Activated CD4-positive, alpha-beta T cell treated with anti-CD3 and anti-CD28 coated beads, Interleukin-2, amount 10 ng/mL, durations not matched to agents 24 days and 14 days (primary cell): Measurements from ENCODE around the gene ATG101. TPM values are rescaled to one million over a fixed set of nuclear protein-coding genes. Genes with fewer than 3 reads are reported as not detected.

Experiments
- DNase-seq: peaks from one replicate; pipeline ENCODE4 v3.0.0; 2022
- H3K27ac Mint-ChIP-seq: one replicate; pipeline ENCODE4 v1.8.0; 2022; ENCODE audit warnings: mild to moderate bottlenecking, mixed read lengths
- H3K27me3 Mint-ChIP-seq: one replicate; pipeline ENCODE4 v1.8.0; 2022; ENCODE audit warnings: mixed read lengths
- H3K36me3 Mint-ChIP-seq: one replicate; pipeline ENCODE4 v1.8.0; 2022; ENCODE audit warnings: low read depth, mild to moderate bottlenecking, mixed read lengths
- H3K4me1 Mint-ChIP-seq: one replicate; pipeline ENCODE4 v1.8.0; 2021; ENCODE audit warnings: mixed read lengths
- H3K4me3 Mint-ChIP-seq: one replicate; pipeline ENCODE4 v1.8.0; 2022; ENCODE audit warnings: mild to moderate bottlenecking, moderate library complexity, mixed read lengths
- H3K9me3 Mint-ChIP-seq: one replicate; pipeline ENCODE4 v1.8.0; 2021; ENCODE audit warnings: mixed read lengths
- intact Hi-C: fragments of 100-400 bp; cut with micrococcal nuclease; formaldehyde crosslinking; loops from one replicate; pipeline ENCODE4 v1.15.1; 2023
- total RNA-seq: library from RNA; stranded (reverse); gene quantifications from 2 replicates; pipeline ENCODE4 v1.2.3, GENCODE V29; 2022

ATG101 gene
- total RNA-seq, 1 donor from 2014 or later: 51.2 TPM

GRCh38 chr12:52070185-52070925, 577 bp downstream of the ATG101 start:
- Mint-ChIP-seq H3K27me3 (no peaks in the 10 kb centered on the region), H3K36me3 (peaks cover 29% of the 10 kb centered on the region), H3K4me3 (peak overlapping the region; percentile 97), H3K4me1 (peaks cover 45% of the 10 kb centered on the region), H3K27ac (peak overlapping the region; percentile 98), H3K9me3 (no peaks in the 10 kb centered on the region)
- DNase-seq: no peak
- intact Hi-C loops: no loop called here

DNA sequence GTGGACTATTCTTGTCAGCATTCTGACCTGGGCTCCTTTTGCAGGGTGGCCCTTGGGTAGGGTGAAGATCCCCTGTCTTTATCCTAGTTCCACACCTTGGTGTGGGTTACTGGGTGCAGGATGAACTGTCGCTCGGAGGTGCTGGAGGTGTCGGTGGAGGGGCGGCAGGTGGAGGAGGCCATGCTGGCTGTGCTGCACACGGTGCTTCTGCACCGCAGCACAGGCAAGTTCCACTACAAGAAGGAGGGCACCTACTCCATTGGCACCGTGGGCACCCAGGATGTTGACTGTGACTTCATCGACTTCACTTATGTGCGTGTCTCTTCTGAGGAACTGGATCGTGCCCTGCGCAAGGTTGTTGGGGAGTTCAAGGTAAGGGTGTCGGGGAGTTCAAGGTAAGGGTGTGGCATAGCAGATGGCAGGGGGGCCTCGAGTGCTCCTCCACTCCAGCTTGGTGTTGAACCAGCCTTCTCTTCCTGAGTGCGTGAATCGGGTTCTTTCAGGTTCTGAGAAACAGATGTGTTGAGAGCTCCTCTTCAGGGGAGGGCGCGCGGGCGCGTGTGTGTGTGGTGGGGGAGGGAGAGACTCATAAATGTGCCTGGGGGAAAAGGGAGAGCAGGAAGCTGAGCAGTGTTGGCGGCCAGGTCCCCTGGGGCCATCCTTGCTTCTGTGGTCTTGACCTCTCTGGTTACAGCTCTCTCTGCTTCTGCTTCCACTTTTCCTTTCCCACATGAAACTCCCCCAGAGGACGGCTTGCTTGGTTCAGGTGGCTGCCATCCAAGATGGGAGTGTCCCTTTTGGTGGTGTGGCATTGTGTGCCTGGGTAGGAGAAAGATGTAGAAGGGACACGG, 4.0 kb downstream of the ATG101 start:
- H3K27me3 Mint-ChIP-seq: no peaks in the 10 kb centered on the region
- intact Hi-C loops: no loop called here
- H3K4me3 Mint-ChIP-seq: peak overlapping the region; percentile 5

GRCh38 chr12:52074971-52075724, 5.4 kb downstream of the ATG101 start:
- H3K27me3 Mint-ChIP-seq: no peaks in the 10 kb centered on the region
- DNase-seq: no peak
- no peaks in the 10 kb centered on the region for H3K9me3 Mint-ChIP-seq
- peaks cover 48% of the 10 kb centered on the region for H3K36me3 Mint-ChIP-seq
- H3K4me3 Mint-ChIP-seq: no peak overlapping the region
- H3K27ac Mint-ChIP-seq: no peak overlapping the region
- peaks cover 31% of the 10 kb centered on the region for H3K4me1 Mint-ChIP-seq
- intact Hi-C loops: no loop called here

More for the DNA sequence above, 4.0 kb downstream of the ATG101 start:
- peaks cover 39% of the 10 kb centered on the region for H3K4me1 Mint-ChIP-seq
- H3K9me3 Mint-ChIP-seq: no peaks in the 10 kb centered on the region
- peaks cover 49% of the 10 kb centered on the region for H3K36me3 Mint-ChIP-seq
- DNase-seq: no peak
- peak overlapping the region; percentile 2 for H3K27ac Mint-ChIP-seq

DNA sequence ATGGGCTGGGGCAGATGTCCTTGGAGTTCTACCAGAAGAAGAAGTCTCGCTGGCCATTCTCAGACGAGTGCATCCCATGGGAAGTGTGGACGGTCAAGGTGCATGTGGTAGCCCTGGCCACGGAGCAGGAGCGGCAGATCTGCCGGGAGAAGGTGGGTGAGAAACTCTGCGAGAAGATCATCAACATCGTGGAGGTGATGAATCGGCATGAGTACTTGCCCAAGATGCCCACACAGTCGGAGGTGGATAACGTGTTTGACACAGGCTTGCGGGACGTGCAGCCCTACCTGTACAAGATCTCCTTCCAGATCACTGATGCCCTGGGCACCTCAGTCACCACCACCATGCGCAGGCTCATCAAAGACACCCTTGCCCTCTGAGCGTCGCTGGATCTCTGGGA, 7.0 kb downstream of the ATG101 start:
- no peaks in the 10 kb centered on the region for H3K9me3 Mint-ChIP-seq
- H3K27ac Mint-ChIP-seq: no peak overlapping the region
- intact Hi-C loops: no loop called here
- H3K4me1 Mint-ChIP-seq: peaks cover 20% of the 10 kb centered on the region
- no peak overlapping the region for H3K4me3 Mint-ChIP-seq
- DNase-seq: no peak
- peaks cover 48% of the 10 kb centered on the region for H3K36me3 Mint-ChIP-seq
- no peaks in the 10 kb centered on the region for H3K27me3 Mint-ChIP-seq

- Mint-ChIP-seq H3K4me3 (no peak overlapping the region), H3K9me3 (no peaks in the 10 kb centered on the region), H3K27ac (no peak overlapping the region), H3K27me3 (no peaks in the 10 kb centered on the region), H3K4me1 (peaks cover 12% of the 10 kb centered on the region), H3K36me3 (peaks cover 37% of the 10 kb centered on the region)
- no peak for DNase-seq
- intact Hi-C loops: no loop called here
Observed at GRCh38 chr12:52078276-52078675, 8.5 kb downstream of the ATG101 start.

DNA sequence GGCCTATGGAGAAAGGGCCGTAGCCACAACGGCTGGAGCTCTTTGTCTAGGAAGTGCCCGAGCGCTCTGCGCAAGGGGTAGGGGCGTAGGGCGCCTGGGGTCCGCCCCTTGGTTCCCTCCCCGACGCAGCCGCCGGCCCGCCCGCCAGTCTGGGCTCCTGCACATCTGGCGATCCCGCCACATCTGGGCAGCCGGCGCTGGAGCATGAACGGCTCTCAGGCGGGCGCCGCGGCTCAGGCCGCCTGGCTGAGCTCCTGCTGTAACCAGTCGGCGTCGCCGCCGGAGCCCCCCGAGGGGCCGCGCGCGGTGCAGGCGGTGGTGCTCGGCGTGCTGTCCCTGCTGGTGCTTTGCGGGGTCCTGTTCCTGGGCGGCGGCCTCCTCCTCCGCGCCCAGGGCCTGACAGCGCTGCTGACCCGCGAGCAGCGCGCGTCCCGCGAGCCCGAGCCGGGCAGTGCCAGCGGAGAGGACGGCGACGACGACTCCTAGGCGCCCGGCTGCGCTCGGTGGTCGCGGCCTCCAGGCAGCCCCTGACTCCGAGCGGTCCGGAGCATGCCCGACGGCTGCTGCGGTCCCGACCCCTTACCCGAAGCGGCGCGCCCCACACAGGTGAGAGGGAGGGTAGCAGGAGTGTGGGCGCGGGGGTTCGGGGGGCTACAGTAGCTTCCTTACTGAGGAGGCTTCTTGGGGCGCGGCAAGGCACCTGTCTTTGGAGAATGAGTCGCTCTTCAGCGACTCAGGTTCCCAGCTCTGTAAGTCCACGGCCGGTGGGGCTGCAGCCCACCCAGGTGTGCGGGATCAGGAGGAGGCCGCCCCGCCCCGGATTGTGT, 10.0 kb downstream of the ATG101 start, which contains the start of gene SMIM41:
SMIM41 (plus strand) TSS at position 129 of the 827 bp plus-strand sequence; CDS start at position 205, 76 bp downstream.
- Mint-ChIP-seq H3K36me3 (peaks cover 24% of the 10 kb centered on the region), H3K4me3 (no peak within 1 kb of the TSS), H3K27ac (no peak within 1 kb of the TSS), H3K27me3 (no peaks in the 10 kb centered on the region), H3K9me3 (no peaks in the 10 kb centered on the region), H3K4me1 (peaks cover 7% of the 10 kb centered on the region)
- no peak for DNase-seq
- intact Hi-C loops: loop anchor here (5.0 kb wide), 1 partner anchor 43 kb away; no protein-coding TSS in a partner anchor

GRCh38 chr12:52080403-52081251, 10.8 kb downstream of the ATG101 start:
- peaks cover 7% of the 10 kb centered on the region for H3K4me1 Mint-ChIP-seq
- intact Hi-C loops: loop anchor here (5.0 kb wide), 1 partner anchor 42 kb away; no protein-coding TSS in a partner anchor

DNA sequence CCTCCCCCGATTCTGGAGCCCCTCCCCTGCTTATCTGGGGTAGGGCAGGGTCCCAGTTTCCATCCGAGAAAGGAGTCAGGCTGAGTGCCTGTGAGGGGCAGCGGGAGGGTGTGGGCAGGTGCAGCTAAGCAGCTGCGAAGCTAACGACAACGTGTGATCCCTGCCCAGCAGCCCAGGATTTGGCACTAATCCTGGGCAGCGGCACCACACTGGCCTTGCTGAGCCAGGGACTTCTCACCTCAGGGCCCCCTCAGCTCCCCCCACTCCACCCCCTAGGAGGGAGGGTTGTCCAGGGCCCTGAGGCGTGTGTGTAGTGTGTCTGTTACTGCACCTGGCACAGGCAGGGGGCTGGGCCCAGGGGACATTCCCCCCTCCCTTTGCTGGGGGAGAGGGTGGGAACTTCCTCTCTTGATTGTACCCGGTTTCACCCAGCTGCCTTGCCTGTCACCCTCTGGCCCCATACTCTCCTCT, 11.5 kb downstream of the ATG101 start:
- intact Hi-C loops: loop anchor here (5.0 kb wide), 1 partner anchor 41 kb away; no protein-coding TSS in a partner anchor
- H3K36me3 Mint-ChIP-seq: peaks cover 18% of the 10 kb centered on the region
- DNase-seq: no peak
- peaks cover 7% of the 10 kb centered on the region for H3K4me1 Mint-ChIP-seq
- no peak overlapping the region for H3K4me3 Mint-ChIP-seq
- no peak overlapping the region for H3K27ac Mint-ChIP-seq
- H3K27me3 Mint-ChIP-seq: no peaks in the 10 kb centered on the region
- no peaks in the 10 kb centered on the region for H3K9me3 Mint-ChIP-seq

More at GRCh38 chr12:52080403-52081251, 10.8 kb downstream of the ATG101 start:
- H3K9me3 Mint-ChIP-seq: no peaks in the 10 kb centered on the region
- H3K36me3 Mint-ChIP-seq: peaks cover 21% of the 10 kb centered on the region
- H3K4me3 Mint-ChIP-seq: no peak overlapping the region
- DNase-seq: no peak
- H3K27ac Mint-ChIP-seq: no peak overlapping the region
- H3K27me3 Mint-ChIP-seq: no peaks in the 10 kb centered on the region

GRCh38 chr12:52082026-52082668, 12.4 kb downstream of the ATG101 start:
- H3K9me3 Mint-ChIP-seq: no peaks in the 10 kb centered on the region
- intact Hi-C loops: loop anchor here (5.0 kb wide), 1 partner anchor 40 kb away; no protein-coding TSS in a partner anchor
- no peak overlapping the region for H3K4me3 Mint-ChIP-seq
- H3K4me1 Mint-ChIP-seq: peaks cover 7% of the 10 kb centered on the region
- H3K36me3 Mint-ChIP-seq: peaks cover 11% of the 10 kb centered on the region
- H3K27me3 Mint-ChIP-seq: peaks cover 4% of the 10 kb centered on the region
- no peak for DNase-seq
- no peak overlapping the region for H3K27ac Mint-ChIP-seq

DNA sequence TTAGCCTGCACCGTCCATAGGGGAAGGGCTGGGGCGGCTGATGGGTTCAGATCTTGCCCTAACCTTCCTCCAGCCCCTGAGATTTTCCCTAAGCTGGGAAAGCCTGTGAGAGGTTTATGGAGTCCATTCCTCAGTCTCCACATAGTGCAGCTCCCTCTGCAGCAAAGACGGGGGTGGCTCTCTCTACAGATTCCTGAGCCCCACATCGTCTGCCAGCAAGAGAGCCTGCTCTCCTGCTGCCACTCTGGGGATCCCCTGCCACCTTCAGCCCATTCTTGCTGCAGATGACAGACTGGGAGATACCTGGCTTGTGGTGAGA, 12.8 kb downstream of the ATG101 start:
- Mint-ChIP-seq H3K27me3 (peaks cover 7% of the 10 kb centered on the region), H3K27ac (no peak overlapping the region)
- intact Hi-C loops: loop anchor here (5.0 kb wide), 1 partner anchor 40 kb away; no protein-coding TSS in a partner anchor

DNA sequence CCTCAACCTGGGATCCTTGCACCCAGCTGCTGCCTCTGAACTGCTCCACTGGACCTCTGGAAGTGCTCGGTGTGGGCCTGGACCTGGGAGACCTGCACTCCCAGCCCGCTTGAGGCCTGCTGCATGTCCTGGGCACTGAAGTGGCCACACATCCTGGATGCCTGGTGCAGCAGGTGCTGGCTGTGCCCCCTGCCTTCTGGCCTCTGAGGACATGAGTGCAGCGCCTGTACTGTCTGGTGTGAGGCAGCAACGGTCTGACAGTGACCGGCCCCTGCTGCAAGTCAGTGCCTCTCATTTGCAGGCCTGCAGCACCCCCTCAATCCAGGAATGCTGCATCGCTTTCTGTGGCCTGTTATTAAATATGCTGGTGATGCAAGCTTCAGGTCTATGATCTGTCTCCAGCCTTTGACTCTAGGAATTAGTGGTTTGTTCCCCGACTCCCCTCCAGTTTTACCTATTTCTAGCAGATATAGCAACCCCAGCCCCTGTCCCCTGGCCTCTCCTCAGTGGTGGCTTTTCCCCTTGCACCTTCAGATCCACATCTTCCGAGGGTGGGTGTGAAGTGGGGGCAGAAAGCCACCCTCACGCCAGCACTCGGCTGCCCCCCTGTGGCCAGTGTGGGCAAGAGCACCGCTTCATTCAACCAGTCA, 13.3 kb downstream of the ATG101 start:
- intact Hi-C loops: loop anchor here (1.0 to 5.0 kb wide), 3 partner anchors 14 to 58 kb away; partner anchors contain the start of gene ATG101
- peak overlapping the region; percentile 3 for H3K27ac Mint-ChIP-seq

More for the DNA sequence above, 12.8 kb downstream of the ATG101 start:
- H3K36me3 Mint-ChIP-seq: peaks cover 8% of the 10 kb centered on the region
- peaks cover 7% of the 10 kb centered on the region for H3K4me1 Mint-ChIP-seq
- H3K9me3 Mint-ChIP-seq: no peaks in the 10 kb centered on the region
- no peak for DNase-seq
- H3K4me3 Mint-ChIP-seq: no peak overlapping the region

More for the DNA sequence above, 13.3 kb downstream of the ATG101 start:
- Mint-ChIP-seq H3K9me3 (no peaks in the 10 kb centered on the region), H3K4me3 (no peak overlapping the region), H3K4me1 (peaks cover 7% of the 10 kb centered on the region), H3K36me3 (peaks cover 3% of the 10 kb centered on the region), H3K27me3 (peaks cover 12% of the 10 kb centered on the region)
- DNase-seq: peak; percentile 91
